BE2C (cell line): ENCODE measurements around the gene MVB12A.

Experiments
- DNase-seq: peaks from one replicate; pipeline ENCODE4 v3.0.0-alpha.2; 2020
- H3K27me3 ChIP-seq: fragments of 250-450 bp; sonication (Bioruptor Pico); 2 replicates; pipeline ENCODE4 v1.5.1; 2020; ENCODE audit warnings: mild to moderate bottlenecking
- H3K36me3 ChIP-seq: fragments of 250-450 bp; sonication (Bioruptor Pico); 2 replicates; pipeline ENCODE4 v1.5.1; 2020; ENCODE audit warnings: mild to moderate bottlenecking
- H3K4me1 ChIP-seq: fragments of 250-450 bp; sonication (Bioruptor Pico); 2 replicates; pipeline ENCODE4 v1.5.1; 2020
- H3K4me3 ChIP-seq: 2 replicates; pipeline ENCODE4 v1.5.1; 2011; ENCODE audit warnings: low read depth, low read length
- H3K9me3 ChIP-seq: fragments of 250-450 bp; sonication (Bioruptor Pico); 2 replicates; pipeline ENCODE4 v1.5.1; 2020
- TF ChIP-seq, protein P1 (sequence below): IDR thresholded peaks from 2 replicates; pipeline ENCODE4 v1.5.1; 2012; ENCODE audit warnings: mild to moderate bottlenecking, low read depth, low read length

Gene MVB12A

DNA sequence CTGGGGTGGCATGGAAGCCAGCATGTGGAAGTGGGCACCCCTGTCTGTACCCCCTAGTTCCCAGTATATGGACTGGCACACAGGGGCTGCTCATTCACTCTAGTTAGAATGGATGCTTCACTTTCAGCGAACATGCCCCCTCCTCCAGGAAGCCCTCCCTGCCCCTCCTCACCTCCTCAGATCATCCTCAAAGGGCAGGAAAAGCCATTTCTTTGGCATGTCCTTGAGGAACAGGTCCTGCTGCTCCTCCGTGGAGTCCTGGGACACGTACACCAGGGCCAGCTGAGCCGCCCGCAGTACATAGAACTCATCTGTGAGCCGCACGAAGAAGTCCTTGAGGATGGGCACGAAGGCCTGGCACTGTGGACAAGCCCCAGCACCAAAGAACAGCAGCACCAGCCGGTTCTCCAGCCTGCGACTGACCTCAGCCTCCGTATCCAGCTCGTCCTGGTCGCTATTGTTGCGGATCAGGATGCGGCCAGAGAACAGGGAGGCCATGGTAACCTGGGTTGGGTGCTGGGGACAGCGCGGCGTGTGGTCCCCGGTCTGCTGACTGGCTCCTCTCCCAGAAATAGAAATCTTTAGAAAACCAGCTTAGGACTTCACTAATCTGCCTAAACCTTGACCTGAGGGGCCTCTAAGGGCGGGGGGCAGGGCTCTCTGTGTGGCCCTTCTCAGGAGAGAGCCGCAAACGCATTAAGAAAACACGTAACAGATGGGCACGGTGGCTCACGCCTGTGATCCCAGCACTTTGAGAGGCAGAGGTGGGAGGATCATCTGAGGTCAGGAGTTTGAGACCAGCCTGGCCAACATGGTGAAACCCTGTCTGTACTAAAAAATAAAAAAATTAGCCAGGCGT is 40.8 kb downstream of the MVB12A start, which contains the start of gene NXNL1:
NXNL1 (minus strand) TSS at position 555 of the 859 bp plus-strand sequence; CDS start at position 498, 57 bp downstream.
- Histone ChIP-seq H3K36me3 (no peaks in the 10 kb centered on the region), H3K4me1 (no peaks in the 10 kb centered on the region), H3K4me3 (no peak within 1 kb of the TSS), H3K9me3 (no peaks in the 10 kb centered on the region), H3K27me3 (peaks cover 40% of the 10 kb centered on the region)
- TF ChIP-seq, protein P1, sequence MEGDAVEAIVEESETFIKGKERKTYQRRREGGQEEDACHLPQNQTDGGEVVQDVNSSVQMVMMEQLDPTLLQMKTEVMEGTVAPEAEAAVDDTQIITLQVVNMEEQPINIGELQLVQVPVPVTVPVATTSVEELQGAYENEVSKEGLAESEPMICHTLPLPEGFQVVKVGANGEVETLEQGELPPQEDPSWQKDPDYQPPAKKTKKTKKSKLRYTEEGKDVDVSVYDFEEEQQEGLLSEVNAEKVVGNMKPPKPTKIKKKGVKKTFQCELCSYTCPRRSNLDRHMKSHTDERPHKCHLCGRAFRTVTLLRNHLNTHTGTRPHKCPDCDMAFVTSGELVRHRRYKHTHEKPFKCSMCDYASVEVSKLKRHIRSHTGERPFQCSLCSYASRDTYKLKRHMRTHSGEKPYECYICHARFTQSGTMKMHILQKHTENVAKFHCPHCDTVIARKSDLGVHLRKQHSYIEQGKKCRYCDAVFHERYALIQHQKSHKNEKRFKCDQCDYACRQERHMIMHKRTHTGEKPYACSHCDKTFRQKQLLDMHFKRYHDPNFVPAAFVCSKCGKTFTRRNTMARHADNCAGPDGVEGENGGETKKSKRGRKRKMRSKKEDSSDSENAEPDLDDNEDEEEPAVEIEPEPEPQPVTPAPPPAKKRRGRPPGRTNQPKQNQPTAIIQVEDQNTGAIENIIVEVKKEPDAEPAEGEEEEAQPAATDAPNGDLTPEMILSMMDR = no peak
- no peak for DNase-seq

GRCh38 chr19:17466487-17466850 is 46.6 kb downstream of the MVB12A start:
- H3K36me3 ChIP-seq = no peaks in the 10 kb centered on the region
- no peaks in the 10 kb centered on the region for H3K9me3 ChIP-seq
- no peak for DNase-seq
- peaks cover 5% of the 10 kb centered on the region for H3K4me1 ChIP-seq
- no peaks in the 10 kb centered on the region for H3K27me3 ChIP-seq
- TF ChIP-seq, protein P1 = no peak
- no peak overlapping the region for H3K4me3 ChIP-seq

GRCh38 chr19:17467471-17468301 is 47.8 kb downstream of the MVB12A start:
- TF ChIP-seq, protein P1 = no peak
- Histone ChIP-seq H3K4me3 (no peak overlapping the region), H3K27me3 (no peaks in the 10 kb centered on the region), H3K9me3 (no peaks in the 10 kb centered on the region), H3K36me3 (no peaks in the 10 kb centered on the region), H3K4me1 (peaks cover 5% of the 10 kb centered on the region)
- DNase-seq = no peak

GRCh38 chr19:17468302-17469091 is 48.6 kb downstream of the MVB12A start:
- DNase-seq = no peak
- peaks cover 5% of the 10 kb centered on the region for H3K4me1 ChIP-seq
- H3K9me3 ChIP-seq = no peaks in the 10 kb centered on the region
- no peaks in the 10 kb centered on the region for H3K27me3 ChIP-seq
- no peaks in the 10 kb centered on the region for H3K36me3 ChIP-seq
- TF ChIP-seq, protein P1 = no peak
- peak overlapping the region; percentile 65 for H3K4me3 ChIP-seq

- no peak for DNase-seq
- Histone ChIP-seq H3K27me3 (no peaks in the 10 kb centered on the region), H3K36me3 (no peaks in the 10 kb centered on the region), H3K4me1 (peaks cover 5% of the 10 kb centered on the region), H3K4me3 (peak overlapping the region; percentile 65), H3K9me3 (no peaks in the 10 kb centered on the region)
- TF ChIP-seq, protein P1 = no peak
Measured at GRCh38 chr19:17469092-17469480, 49.2 kb downstream of the MVB12A start.
